Endothelial cell of umbilical vein (primary cell): Measurements from ENCODE around the gene ZFP62. TPM values are rescaled to one million over a fixed set of nuclear protein-coding genes. Genes with fewer than 3 reads are reported as not detected.

Experiments
- BruUV-seq: library from RNA; stranded (reverse); fragments of 400-500 nt; replicated peaks from 2 replicates; lab custom pipeline; 2021; lab: Mats Ljungman, UMichigan
- CTCF ChIA-PET: fragments of 300-600, 350-600 bp; sonication (Branson Sonifier 250); formaldehyde crosslinking; loops from one replicate; lab custom pipeline; 2021; ENCODE audit warnings: antibody characterized with exemption, inconsistent platforms; lab: Charles Lee
- POLR2A ChIA-PET: fragments of 300-600, 350-600 bp; sonication (Branson Sonifier 250); formaldehyde crosslinking; loops from one replicate; lab custom pipeline; 2021; ENCODE audit warnings: antibody characterized with exemption, inconsistent platforms; lab: Charles Lee
- DNase-seq: peaks from one replicate; pipeline ENCODE4 v3.0.0-alpha.2; 2011; ENCODE audit warnings: low read depth, low spot score
- FAIRE-seq: peaks from 2 replicates; lab custom pipeline; 2011; peaks lifted over from hg19 to GRCh38; lab: Jason Lieb, UNC
- H2AFZ ChIP-seq: 2 replicates; pipeline ENCODE4 v1.6.0; 2012; ENCODE audit warnings: low read depth, low read length, control low read depth, inconsistent platforms
- H3K27ac ChIP-seq: 2 replicates; pipeline ENCODE4 v1.5.1; 2011; ENCODE audit warnings: low read depth, mild to moderate bottlenecking, control low read depth, low read length, moderate library complexity; ENCODE audit not compliant: insufficient read depth
- H3K27me3 ChIP-seq, 2 experiments: 2 replicates each; pipeline versions ENCODE4 v1.6.0 to v1.6.1; 2011; ENCODE audit warnings: low read length in 2 of 2, mixed read lengths in 1 of 2; ENCODE audit not compliant: control insufficient read depth in 2 of 2, insufficient read depth in 2 of 2
- H3K36me3 ChIP-seq, 2 experiments: 2 replicates in 1 of 2; 3 replicates in 1 of 2; pipeline ENCODE4 v1.5.1; 2011; ENCODE audit warnings: low read length in 2 of 2, mild to moderate bottlenecking in 1 of 2, moderate library complexity in 1 of 2; ENCODE audit not compliant: control insufficient read depth in 2 of 2, insufficient read depth in 2 of 2; ENCODE audit errors: extremely low read depth in 1 of 2
- H3K4me1 ChIP-seq: 3 replicates; pipeline ENCODE4 v1.5.1; 2011; ENCODE audit warnings: mild to moderate bottlenecking, low read length; ENCODE audit not compliant: control insufficient read depth, insufficient read depth; ENCODE audit errors: extremely low read depth
- H3K4me2 ChIP-seq: 2 replicates; pipeline ENCODE4 v1.6.1; 2011; ENCODE audit warnings: low read length, control low read depth, mixed read lengths; ENCODE audit not compliant: insufficient read depth
- H3K4me3 ChIP-seq, 3 experiments: fragments of 200-600 bp in 1 of 3; sonication (generic), shearing (Covaris generic) in 1 of 3; replicated peaks in 1 of 3; 2 replicates each; pipeline ENCODE4 v1.5.1; 2011 to 2016; ENCODE audit warnings: control low read depth in 3 of 3, low read length in 3 of 3, mild to moderate bottlenecking in 2 of 3, inconsistent platforms in 1 of 3, low read depth in 1 of 3, moderate library complexity in 1 of 3; ENCODE audit not compliant: insufficient read depth in 1 of 3
- H3K79me2 ChIP-seq: 2 replicates; pipeline ENCODE4 v1.6.0; 2012; ENCODE audit warnings: low read length, inconsistent platforms; ENCODE audit not compliant: control insufficient read depth, insufficient read depth
- H3K9ac ChIP-seq: replicated peaks from 2 replicates; pipeline ENCODE3; 2011; ENCODE audit warnings: low read length, control low read depth; ENCODE audit not compliant: insufficient read depth; ENCODE audit errors: extremely low read depth
- H3K9me1 ChIP-seq: replicated peaks from 3 replicates; pipeline ENCODE4 v1.6.0; 2011; ENCODE audit warnings: mild to moderate bottlenecking, low read length; ENCODE audit not compliant: control insufficient read depth, insufficient read depth; ENCODE audit errors: extremely low read depth
- H3K9me3 ChIP-seq: replicated peaks from 2 replicates; pipeline ENCODE4 v1.5.1; 2012; ENCODE audit warnings: low read length, inconsistent platforms; ENCODE audit not compliant: control insufficient read depth, insufficient read depth
- H4K20me1 ChIP-seq: replicated peaks from 2 replicates; pipeline ENCODE3; 2011; ENCODE audit warnings: mild to moderate bottlenecking, low read length; ENCODE audit not compliant: control insufficient read depth, insufficient read depth; ENCODE audit errors: extremely low read depth
- CTCF ChIP-seq, 2 donors: IDR thresholded peaks; 1 replicate in 1 of 2; 2 replicates in 1 of 2; pipeline ENCODE4 v1.5.1; 2011; ENCODE audit warnings: low read length in 2 of 2, mild to moderate bottlenecking in 2 of 2, moderate library complexity in 2 of 2, control low read depth in 1 of 2, inconsistent platforms in 1 of 2, low read depth in 1 of 2; ENCODE audit not compliant: insufficient read depth in 1 of 2; ENCODE audit errors: extremely low read depth in 1 of 2
- EZH2 ChIP-seq: IDR thresholded peaks from 2 replicates; pipeline ENCODE4 v1.6.1; 2012; ENCODE audit warnings: borderline replicate concordance, low read depth, mild to moderate bottlenecking, moderate library complexity, low read length, inconsistent platforms; ENCODE audit not compliant: severe bottlenecking
- FOS ChIP-seq: IDR thresholded peaks from 2 replicates; pipeline ENCODE4 v1.6.1; 2011; ENCODE audit warnings: mild to moderate bottlenecking, low read length, moderate library complexity, borderline replicate concordance; ENCODE audit not compliant: insufficient read depth
- GATA2 ChIP-seq: IDR thresholded peaks from 2 replicates; pipeline ENCODE4 v1.7.0; 2011; ENCODE audit warnings: low read depth, mild to moderate bottlenecking, moderate library complexity, mixed read lengths, low read length; ENCODE audit not compliant: insufficient read length, insufficient read depth
- JUN ChIP-seq: IDR thresholded peaks from 2 replicates; pipeline ENCODE4 v1.6.1; 2011; ENCODE audit warnings: borderline replicate concordance, low read depth; ENCODE audit not compliant: insufficient read length, insufficient read depth
- MAX ChIP-seq: IDR thresholded peaks from 2 replicates; pipeline ENCODE4 v1.6.1; 2011; ENCODE audit not compliant: insufficient read depth, insufficient read length
- MYC ChIP-seq: IDR thresholded peaks from one replicate; pipeline ENCODE4 v1.6.1; 2011; ENCODE audit warnings: mild to moderate bottlenecking, low read depth, low read length
- POLR2A ChIP-seq: IDR thresholded peaks from 2 replicates; pipeline ENCODE4 v1.6.1; 2012; ENCODE audit warnings: low read depth, mild to moderate bottlenecking, control low read depth, low read length
- POLR2AphosphoS5 ChIP-seq: IDR thresholded peaks from 2 replicates; pipeline ENCODE4 v1.6.1; 2012; ENCODE audit warnings: low read depth, mild to moderate bottlenecking, control low read depth, low read length, moderate library complexity; ENCODE audit not compliant: insufficient read depth
- dilution Hi-C: fragments of 300-500 bp; cut with MboI; formaldehyde crosslinking; loops from one replicate; pipeline ENCODE4 v1.15.0; 2019; ENCODE audit warnings: low sequenced_read_pairs; ENCODE audit not compliant: extremely low pct_ligation_motif_present
- intact Hi-C: fragments of 100-400 bp; cut with micrococcal nuclease; formaldehyde crosslinking; loops from one replicate; pipeline ENCODE4 v1.10.0; 2022
- polyA plus RNA-seq, 4 experiments: library from polyadenylated mRNA; depleted of rRNA in 3 of 4; stranded (reverse) in 3 of 4; unstranded in 1 of 4; fragments of >200 nt; gene quantifications; 2 replicates each; pipeline versions ENCODE4 v1.2.1 to v1.2.3, GENCODE V29; 2011 to 2012; ENCODE audit warnings: missing spikeins in 1 of 4
- total RNA-seq: library from RNA; stranded (reverse); gene quantifications from 2 replicates; pipeline ENCODE4 v1.2.3, GENCODE V29; 2021

ZFP62 gene
- total and polyA plus RNA-seq, 2 donors (not counting 3 experiments of a cell fraction or from before 2014, with no cell fraction given), result 3.7 to 19.7 TPM

- BruUV-seq, result no TSS peak
- H3K4me2 ChIP-seq, result no peak overlapping the region
- no peak overlapping the region for H3K9ac ChIP-seq
- peaks cover 49% of the 10 kb centered on the region for H3K4me1 ChIP-seq
- POLR2A ChIA-PET, result no interaction called here
- H3K27me3 ChIP-seq, result no peaks in the 10 kb centered on the region
- H3K36me3 ChIP-seq, result no peaks in the 10 kb centered on the region
- TF ChIP-seq MAX (no peak), MYC (no peak), EZH2 (no peak), CTCF (IDR thresholded peaks at IDR 0.05; ENCODE audit: extremely low read depth in 1 of 2, insufficient read depth in 1 of 2, low read depth in 1 of 2, low read length in 2 of 2) (no peak), FOS (no peak), POLR2A (no peak), GATA2 (no peak), JUN (no peak), POLR2AphosphoS5 (no peak)
- FAIRE-seq (no peak), DNase-seq (no peak)
- H3K79me2 ChIP-seq, result peaks cover 16% of the 10 kb centered on the region
- intact Hi-C loops, result loop anchor here (10.0 kb wide), 1 partner anchor 312 kb away; the partner anchor contains the start of gene CNOT6
- H3K4me3 ChIP-seq, result no peak overlapping the region
- no peaks in the 10 kb centered on the region for H3K9me1 ChIP-seq
- H3K27ac ChIP-seq, result no peak overlapping the region
- no peaks in the 10 kb centered on the region for H3K9me3 ChIP-seq
- H4K20me1 ChIP-seq, result peaks cover 2% of the 10 kb centered on the region
- no peak overlapping the region for H2AFZ ChIP-seq
- CTCF ChIA-PET, result no interaction called here
- dilution Hi-C loops, result no loop called here
Observed at GRCh38 chr5:180806351-180807011, 54.6 kb downstream of the ZFP62 start.
